Right lobe of liver (tissue), 4 donors: ENCODE measurements around the gene MIPEP.

Experiments
- POLR2A ChIP-seq: fragments of 450-650 bp; IDR thresholded peaks from one replicate; pipeline ENCODE4 v1.6.1; 2017; ENCODE audit warnings: antibody characterized with exemption, mild to moderate bottlenecking
- TF ChIP-seq, protein P1 (sequence below), 4 donors: fragments of 200-600 bp in 3 of 4; fragments of 450-650 bp in 1 of 4; IDR thresholded peaks; one replicate each; pipeline versions ENCODE4 v1.5.1 to v1.8.0; 2016 to 2022; ENCODE audit warnings: antibody characterized with exemption in 4 of 4, mild to moderate bottlenecking in 2 of 4
- donor health status: DM: no; HTN: no; CAD: no.
- donor health status: DM: no; HTN: no; CAD: no.
- donor health status: DM: no; HTN: yes; CAD: no.

GRCh38 chr13:23850134-23850533 lies 39.1 kb downstream of the MIPEP start:
- TF ChIP-seq, protein P1, sequence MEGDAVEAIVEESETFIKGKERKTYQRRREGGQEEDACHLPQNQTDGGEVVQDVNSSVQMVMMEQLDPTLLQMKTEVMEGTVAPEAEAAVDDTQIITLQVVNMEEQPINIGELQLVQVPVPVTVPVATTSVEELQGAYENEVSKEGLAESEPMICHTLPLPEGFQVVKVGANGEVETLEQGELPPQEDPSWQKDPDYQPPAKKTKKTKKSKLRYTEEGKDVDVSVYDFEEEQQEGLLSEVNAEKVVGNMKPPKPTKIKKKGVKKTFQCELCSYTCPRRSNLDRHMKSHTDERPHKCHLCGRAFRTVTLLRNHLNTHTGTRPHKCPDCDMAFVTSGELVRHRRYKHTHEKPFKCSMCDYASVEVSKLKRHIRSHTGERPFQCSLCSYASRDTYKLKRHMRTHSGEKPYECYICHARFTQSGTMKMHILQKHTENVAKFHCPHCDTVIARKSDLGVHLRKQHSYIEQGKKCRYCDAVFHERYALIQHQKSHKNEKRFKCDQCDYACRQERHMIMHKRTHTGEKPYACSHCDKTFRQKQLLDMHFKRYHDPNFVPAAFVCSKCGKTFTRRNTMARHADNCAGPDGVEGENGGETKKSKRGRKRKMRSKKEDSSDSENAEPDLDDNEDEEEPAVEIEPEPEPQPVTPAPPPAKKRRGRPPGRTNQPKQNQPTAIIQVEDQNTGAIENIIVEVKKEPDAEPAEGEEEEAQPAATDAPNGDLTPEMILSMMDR (IDR thresholded peaks at IDR 0.05): no peak
- no peak for TF ChIP-seq POLR2A
